Endodermal cell (in vitro differentiated cells): Measurements from ENCODE around the gene RNF10. TPM values are rescaled to one million over a fixed set of nuclear protein-coding genes. Genes with fewer than 3 reads are reported as not detected.

Experiments used
- DNase-seq: peaks from one replicate; pipeline ENCODE4 v3.0.0-alpha.2; 2017
- H3K27ac ChIP-seq: 2 replicates; pipeline ENCODE4 v1.5.1; 2013; ENCODE audit warnings: mild to moderate bottlenecking, low read depth, low read length, moderate library complexity
- H3K27me3 ChIP-seq: 2 replicates; pipeline ENCODE4 v1.6.1; 2013; ENCODE audit warnings: mild to moderate bottlenecking, low read length, moderate library complexity; ENCODE audit not compliant: insufficient read depth, control insufficient read depth, poor library complexity, severe bottlenecking
- H3K36me3 ChIP-seq: 2 replicates; pipeline ENCODE4 v1.7.0; 2013; ENCODE audit warnings: mild to moderate bottlenecking, low read length, moderate library complexity; ENCODE audit not compliant: control insufficient read depth, insufficient read depth
- H3K4me1 ChIP-seq: one replicate; pipeline ENCODE4 v1.7.0; 2013; ENCODE audit warnings: low read length; ENCODE audit not compliant: control insufficient read depth, insufficient read depth
- H3K4me3 ChIP-seq: 2 replicates; pipeline ENCODE4 v1.5.1; 2013; ENCODE audit warnings: mild to moderate bottlenecking, low read length, moderate library complexity
- H3K9ac ChIP-seq: 2 replicates; pipeline ENCODE4 v1.6.1; 2013; ENCODE audit warnings: mild to moderate bottlenecking, low read length, moderate library complexity; ENCODE audit not compliant: poor library complexity, severe bottlenecking; ENCODE audit errors: extremely low read depth
- H3K9me3 ChIP-seq: 2 replicates; pipeline ENCODE4 v1.6.1; 2013; ENCODE audit warnings: mild to moderate bottlenecking, low read length, moderate library complexity; ENCODE audit not compliant: control insufficient read depth
- H3K27ac Mint-ChIP-seq: 2 replicates; pipeline ENCODE4 v1.8.0; 2020; ENCODE audit warnings: mixed read lengths
- H3K27me3 Mint-ChIP-seq: 2 replicates; pipeline ENCODE4 v1.8.0; 2021; ENCODE audit warnings: mild to moderate bottlenecking, mixed read lengths; ENCODE audit not compliant: insufficient read depth
- H3K36me3 Mint-ChIP-seq: 2 replicates; pipeline ENCODE4 v1.8.0; 2020; ENCODE audit warnings: low read depth, mixed read lengths
- H3K4me1 Mint-ChIP-seq: 2 replicates; pipeline ENCODE4 v1.8.0; 2020; ENCODE audit warnings: mixed read lengths
- H3K4me3 Mint-ChIP-seq: 2 replicates; pipeline ENCODE4 v1.8.0; 2020; ENCODE audit warnings: mild to moderate bottlenecking, moderate library complexity, mixed read lengths
- H3K9me3 Mint-ChIP-seq: 2 replicates; pipeline ENCODE4 v1.8.0; 2020; ENCODE audit warnings: mild to moderate bottlenecking, mixed read lengths
- CTCF ChIP-seq: fragments of 200-600 bp; sonication (generic); conservative IDR thresholded peaks from 2 replicates; pipeline ENCODE4 v1.5.0; 2021; ENCODE audit warnings: antibody characterized with exemption, mild to moderate bottlenecking
- WGBS, 2 experiments: methylation state at CpG; one replicate each; pipeline versions ENCODE4 v1.1.5 to v1.1.7; 2013; ENCODE audit warnings: missing lambda C conversion rate in 2 of 2, mixed read lengths in 1 of 2; ENCODE audit not compliant: insufficient coverage in 1 of 2, insufficient read length in 1 of 2; 5-methylcytosine and 5-hydroxymethylcytosine counted together
- total RNA-seq, 2 donors: library from RNA; stranded (reverse); fragmentation: NEBNext Ultra II Directional in 1 of 2; extraction: Animal tissue kit (Norgen Biotek cat#: 25700) in 1 of 2; gene quantifications; 2 replicates in 1 of 2; 3 replicates in 1 of 2; pipeline ENCODE4 v1.2.1, GENCODE V29; 2021

Gene RNF10
- total RNA-seq, 2 donors from 2014 or later, result 167 to 182 TPM

- Mint-ChIP-seq H3K4me3 (peak overlapping the region; percentile 17), H3K4me1 (peaks cover 24% of the 10 kb centered on the region), H3K27me3 (no peaks in the 10 kb centered on the region), H3K36me3 (peaks cover 44% of the 10 kb centered on the region), H3K9me3 (peaks cover 1% of the 10 kb centered on the region), H3K27ac (peak overlapping the region; percentile 74)
- H3K9ac ChIP-seq, result no peak overlapping the region
- H3K27me3 ChIP-seq, result no peaks in the 10 kb centered on the region
- H3K36me3 ChIP-seq, result peaks cover 54% of the 10 kb centered on the region
- DNase-seq, result no peak
- no peaks in the 10 kb centered on the region for H3K9me3 ChIP-seq
- H3K4me3 ChIP-seq, result peak overlapping the region; percentile 55
- WGBS, 2 experiments, result 90 to 95% methylated on average over 2 to 4 of the region's 4 CpGs
- TF ChIP-seq CTCF, result no peak
- H3K4me1 ChIP-seq, result peaks cover 10% of the 10 kb centered on the region
- H3K27ac ChIP-seq, result no peak overlapping the region
These were observed 3.7 kb downstream of the RNF10 start for GRCh38 chr12:120537856-120538220.

- Histone ChIP-seq H3K36me3 (peaks cover 59% of the 10 kb centered on the region), H3K4me1 (peaks cover 10% of the 10 kb centered on the region), H3K4me3 (peak overlapping the region; percentile 55), H3K9ac (no peak overlapping the region), H3K9me3 (no peaks in the 10 kb centered on the region), H3K27ac (no peak overlapping the region), H3K27me3 (no peaks in the 10 kb centered on the region)
- Mint-ChIP-seq H3K27ac (peak overlapping the region; percentile 16), H3K36me3 (peaks cover 50% of the 10 kb centered on the region), H3K4me1 (peaks cover 24% of the 10 kb centered on the region), H3K9me3 (peaks cover 1% of the 10 kb centered on the region), H3K4me3 (no peak overlapping the region), H3K27me3 (no peaks in the 10 kb centered on the region)
- TF ChIP-seq CTCF, result no peak
- no peak for DNase-seq
- WGBS, 2 experiments, result 85 to 86% methylated on average over 6 of the region's 6 CpGs
These were observed 4.4 kb downstream of the RNF10 start for GRCh38 chr12:120538281-120539156.

- Histone ChIP-seq H3K27me3 (no peaks in the 10 kb centered on the region), H3K9ac (no peak overlapping the region), H3K9me3 (no peaks in the 10 kb centered on the region), H3K4me1 (peaks cover 10% of the 10 kb centered on the region), H3K4me3 (peak overlapping the region; percentile 55), H3K36me3 (peaks cover 65% of the 10 kb centered on the region), H3K27ac (no peak overlapping the region)
- WGBS, 2 experiments, result 97 to 100% methylated on average over 1 of the region's 1 CpG
- Mint-ChIP-seq H3K27ac (peak overlapping the region; percentile 26), H3K4me3 (no peak overlapping the region), H3K27me3 (no peaks in the 10 kb centered on the region), H3K36me3 (peaks cover 53% of the 10 kb centered on the region), H3K4me1 (peaks cover 24% of the 10 kb centered on the region), H3K9me3 (no peaks in the 10 kb centered on the region)
- no peak for TF ChIP-seq CTCF
- no peak for DNase-seq
These were observed 5.1 kb downstream of the RNF10 start for GRCh38 chr12:120539303-120539702.
